HepG2 (cell line): ENCODE measurements around the gene TRAF3.

ENCODE experiments used
- KDM5A ChIP-seq: fragments of 200-600 bp; sonication (generic); IDR thresholded peaks from 2 replicates; pipeline ENCODE4 v1.7.0; 2018; ENCODE audit warnings: antibody characterized with exemption, mild to moderate bottlenecking, low read length, borderline replicate concordance
- PHF20 ChIP-seq: sonication (generic); formaldehyde crosslinking; IDR thresholded peaks from 2 replicates; pipeline ENCODE4 v1.5.0; 2020; ENCODE audit warnings: mild to moderate bottlenecking, missing genetic modification reagents
- POLR2A ChIP-seq, 2 experiments: IDR thresholded peaks; 2 replicates each; pipeline ENCODE4 v1.6.1; 2011; ENCODE audit warnings: low read depth in 2 of 2, low read length in 2 of 2, mild to moderate bottlenecking in 1 of 2, moderate library complexity in 1 of 2; ENCODE audit not compliant: insufficient read depth in 1 of 2
- TF ChIP-seq, protein P1 (sequence below): sonication (generic); formaldehyde crosslinking; IDR thresholded peaks from 2 replicates; pipeline ENCODE4 v1.4.0; 2020; ENCODE audit warnings: missing genetic modification reagents

DNA sequence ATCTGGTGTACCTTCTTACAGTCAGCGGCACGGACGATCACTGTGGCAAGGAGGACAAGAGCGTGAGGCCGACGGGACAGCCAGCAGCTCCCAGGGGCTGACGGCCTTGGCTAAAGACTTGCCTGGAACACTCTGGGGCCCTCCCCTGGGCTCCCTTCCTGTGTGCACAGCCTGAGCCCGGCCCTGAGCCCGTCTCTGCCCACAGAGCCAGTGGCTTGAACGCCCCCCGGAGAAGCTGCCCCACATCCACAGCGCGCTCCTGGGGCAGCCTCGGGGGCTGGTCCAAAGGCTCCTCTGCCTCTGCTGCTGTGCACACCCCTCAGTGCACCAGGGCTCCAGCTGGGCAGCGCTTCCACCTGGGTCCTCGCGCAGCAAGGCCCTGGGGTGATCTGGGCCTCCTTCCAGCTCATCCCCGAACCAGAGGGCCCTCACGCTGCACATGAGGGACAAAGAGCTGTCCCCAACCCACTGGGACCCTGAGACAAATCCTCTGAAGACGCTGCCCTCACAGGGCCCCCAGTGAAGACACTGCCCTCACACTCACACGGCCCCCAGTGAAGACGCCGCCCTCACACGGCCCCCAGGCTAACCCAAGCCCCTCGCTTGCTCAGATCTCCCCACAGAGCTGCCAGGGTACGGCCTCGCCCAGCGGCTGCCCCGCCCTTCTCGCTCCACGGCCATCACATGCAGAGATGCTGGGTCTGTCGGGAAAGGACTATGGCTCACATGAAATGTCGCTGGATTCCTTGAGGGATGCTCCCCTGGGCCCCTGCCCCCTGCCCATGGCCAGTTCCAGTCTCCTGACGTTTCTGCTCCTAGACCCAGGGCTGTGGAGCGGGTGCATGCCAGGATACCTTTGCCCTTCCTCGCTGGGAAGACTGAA lies 167.4 kb downstream of the TRAF3 start:
- TF ChIP-seq POLR2A (IDR thresholded peaks at IDR 0.05; ENCODE audit: insufficient read depth in 1 of 2, low read depth in 2 of 2, low read length in 2 of 2) (no peak), PHF20 (no peak), KDM5A (no peak)
- TF ChIP-seq, protein P1, sequence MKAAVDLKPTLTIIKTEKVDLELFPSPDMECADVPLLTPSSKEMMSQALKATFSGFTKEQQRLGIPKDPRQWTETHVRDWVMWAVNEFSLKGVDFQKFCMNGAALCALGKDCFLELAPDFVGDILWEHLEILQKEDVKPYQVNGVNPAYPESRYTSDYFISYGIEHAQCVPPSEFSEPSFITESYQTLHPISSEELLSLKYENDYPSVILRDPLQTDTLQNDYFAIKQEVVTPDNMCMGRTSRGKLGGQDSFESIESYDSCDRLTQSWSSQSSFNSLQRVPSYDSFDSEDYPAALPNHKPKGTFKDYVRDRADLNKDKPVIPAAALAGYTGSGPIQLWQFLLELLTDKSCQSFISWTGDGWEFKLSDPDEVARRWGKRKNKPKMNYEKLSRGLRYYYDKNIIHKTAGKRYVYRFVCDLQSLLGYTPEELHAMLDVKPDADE, result no peak
